Measurements from ENCODE around the gene ARHGAP12. TPM values are rescaled to one million over a fixed set of nuclear protein-coding genes. Genes with fewer than 3 reads are reported as not detected.
A peak's percentile ranks its signal among the peaks of the same experiment; 100 is the strongest.

The ARHGAP12 gene
- total RNA-seq, 2 donors from 2014 or later, result 22.6 to 28.2 TPM

- Mint-ChIP-seq H3K27ac (peak overlapping the region; percentile 83), H3K36me3 (ENCODE audit: low read depth) (no peaks in the 10 kb centered on the region), H3K27me3 (no peaks in the 10 kb centered on the region), H3K4me3 (peak overlapping the region; percentile 93), H3K4me1 (peaks cover 45% of the 10 kb centered on the region)
- ATAC-seq (no peak), DNase-seq (no peak)
- H3K9me3 ChIP-seq (ENCODE audit: control insufficient read depth, low read length, poor library complexity, severe bottlenecking), result no peaks in the 10 kb centered on the region
Observed at GRCh38 chr10:31926765-31927564, 1.7 kb downstream of the ARHGAP12 start.

GRCh38 chr10:31926160-31926559 is 2.5 kb downstream of the ARHGAP12 start:
- ATAC-seq, result no peak

GRCh38 chr10:31924833-31925232 is 3.8 kb downstream of the ARHGAP12 start:
- Mint-ChIP-seq H3K27ac (no peak overlapping the region), H3K27me3 (no peaks in the 10 kb centered on the region), H3K36me3 (ENCODE audit: low read depth) (no peaks in the 10 kb centered on the region), H3K4me3 (no peak overlapping the region), H3K4me1 (peaks cover 46% of the 10 kb centered on the region)
- H3K9me3 ChIP-seq (ENCODE audit: control insufficient read depth, low read length, poor library complexity, severe bottlenecking), result no peaks in the 10 kb centered on the region
- DNase-seq (no peak), ATAC-seq (no peak)

More at GRCh38 chr10:31926160-31926559, 2.5 kb downstream of the ARHGAP12 start:
- Mint-ChIP-seq H3K27ac (no peak overlapping the region), H3K4me3 (no peak overlapping the region), H3K36me3 (ENCODE audit: low read depth) (no peaks in the 10 kb centered on the region), H3K27me3 (no peaks in the 10 kb centered on the region), H3K4me1 (peaks cover 50% of the 10 kb centered on the region)
- DNase-seq, result no peak
- no peaks in the 10 kb centered on the region for H3K9me3 ChIP-seq (ENCODE audit: control insufficient read depth, low read length, poor library complexity, severe bottlenecking)

GRCh38 chr10:31923389-31923788 is 5.2 kb downstream of the ARHGAP12 start:
- ATAC-seq, result no peak
- Mint-ChIP-seq H3K4me3 (no peak overlapping the region), H3K4me1 (peaks cover 46% of the 10 kb centered on the region), H3K27me3 (no peaks in the 10 kb centered on the region), H3K36me3 (ENCODE audit: low read depth) (no peaks in the 10 kb centered on the region), H3K27ac (no peak overlapping the region)
- H3K9me3 ChIP-seq (ENCODE audit: control insufficient read depth, low read length, poor library complexity, severe bottlenecking), result no peaks in the 10 kb centered on the region
- DNase-seq, result no peak

GRCh38 chr10:31921031-31921430 is 7.6 kb downstream of the ARHGAP12 start:
- Mint-ChIP-seq H3K4me3 (peak overlapping the region; percentile 88), H3K27ac (peak overlapping the region; percentile 89), H3K4me1 (peaks cover 39% of the 10 kb centered on the region), H3K36me3 (ENCODE audit: low read depth) (no peaks in the 10 kb centered on the region), H3K27me3 (no peaks in the 10 kb centered on the region)
- ATAC-seq (peak; percentile 52), DNase-seq (no peak)
- H3K9me3 ChIP-seq (ENCODE audit: control insufficient read depth, low read length, poor library complexity, severe bottlenecking), result no peaks in the 10 kb centered on the region

- Mint-ChIP-seq H3K36me3 (ENCODE audit: low read depth) (no peaks in the 10 kb centered on the region), H3K4me3 (peak overlapping the region; percentile 88), H3K4me1 (peaks cover 39% of the 10 kb centered on the region), H3K27ac (peak overlapping the region; percentile 89), H3K27me3 (no peaks in the 10 kb centered on the region)
- no peaks in the 10 kb centered on the region for H3K9me3 ChIP-seq (ENCODE audit: control insufficient read depth, low read length, poor library complexity, severe bottlenecking)
- no peak for DNase-seq
- ATAC-seq, result no peak
Observed at GRCh38 chr10:31920538-31920937, 8.1 kb downstream of the ARHGAP12 start.

- H3K4me1 Mint-ChIP-seq, result peaks cover 31% of the 10 kb centered on the region
- H3K9me3 ChIP-seq (ENCODE audit: control insufficient read depth, low read length, poor library complexity, severe bottlenecking), result no peaks in the 10 kb centered on the region
- no peaks in the 10 kb centered on the region for H3K27me3 Mint-ChIP-seq
- peaks cover 3% of the 10 kb centered on the region for H3K36me3 Mint-ChIP-seq (ENCODE audit: low read depth)
- DNase-seq, result no peak
- no peak for ATAC-seq
- peak overlapping the region; percentile 52 for H3K4me3 Mint-ChIP-seq
- no peak overlapping the region for H3K27ac Mint-ChIP-seq
Observed at GRCh38 chr10:31918671-31919409, 9.8 kb downstream of the ARHGAP12 start.

- ATAC-seq, result no peak
- no peak for DNase-seq
- H3K27ac Mint-ChIP-seq, result no peak overlapping the region
- no peaks in the 10 kb centered on the region for H3K27me3 Mint-ChIP-seq
- peaks cover 39% of the 10 kb centered on the region for H3K4me1 Mint-ChIP-seq
- H3K9me3 ChIP-seq (ENCODE audit: control insufficient read depth, low read length, poor library complexity, severe bottlenecking), result no peaks in the 10 kb centered on the region
- no peak overlapping the region for H3K4me3 Mint-ChIP-seq
- peaks cover 8% of the 10 kb centered on the region for H3K36me3 Mint-ChIP-seq (ENCODE audit: low read depth)
Observed at GRCh38 chr10:31914370-31914769, 14.3 kb downstream of the ARHGAP12 start.

- peaks cover 9% of the 10 kb centered on the region for H3K36me3 Mint-ChIP-seq (ENCODE audit: low read depth)
- H3K27ac Mint-ChIP-seq, result peak overlapping the region; percentile 16
- H3K27me3 Mint-ChIP-seq, result no peaks in the 10 kb centered on the region
- H3K4me3 Mint-ChIP-seq, result peak overlapping the region; percentile 76
- no peak for ATAC-seq
- H3K9me3 ChIP-seq (ENCODE audit: control insufficient read depth, low read length, poor library complexity, severe bottlenecking), result no peaks in the 10 kb centered on the region
- no peak for DNase-seq
- H3K4me1 Mint-ChIP-seq, result peaks cover 35% of the 10 kb centered on the region
Observed at GRCh38 chr10:31912898-31913850, 15.5 kb downstream of the ARHGAP12 start.

GRCh38 chr10:31912289-31912688 is 16.3 kb downstream of the ARHGAP12 start:
- DNase-seq (no peak), ATAC-seq (no peak)
- H3K9me3 ChIP-seq (ENCODE audit: control insufficient read depth, low read length, poor library complexity, severe bottlenecking), result no peaks in the 10 kb centered on the region
- Mint-ChIP-seq H3K4me1 (peaks cover 32% of the 10 kb centered on the region), H3K36me3 (ENCODE audit: low read depth) (peaks cover 9% of the 10 kb centered on the region), H3K27me3 (no peaks in the 10 kb centered on the region), H3K27ac (no peak overlapping the region), H3K4me3 (peak overlapping the region; percentile 4)

GRCh38 chr10:31910016-31910415 is 18.6 kb downstream of the ARHGAP12 start:
- peaks cover 38% of the 10 kb centered on the region for H3K4me1 Mint-ChIP-seq
- no peaks in the 10 kb centered on the region for H3K27me3 Mint-ChIP-seq
- no peak overlapping the region for H3K4me3 Mint-ChIP-seq
- H3K36me3 Mint-ChIP-seq (ENCODE audit: low read depth), result peaks cover 18% of the 10 kb centered on the region
- H3K27ac Mint-ChIP-seq, result no peak overlapping the region
- H3K9me3 ChIP-seq (ENCODE audit: control insufficient read depth, low read length, poor library complexity, severe bottlenecking), result no peaks in the 10 kb centered on the region
- no peak for ATAC-seq
- DNase-seq, result no peak

- no peaks in the 10 kb centered on the region for H3K9me3 ChIP-seq (ENCODE audit: control insufficient read depth, low read length, poor library complexity, severe bottlenecking)
- ATAC-seq (no peak), DNase-seq (no peak)
- H3K27ac Mint-ChIP-seq, result no peak overlapping the region
- H3K4me1 Mint-ChIP-seq, result peaks cover 30% of the 10 kb centered on the region
- H3K27me3 Mint-ChIP-seq, result no peaks in the 10 kb centered on the region
- peaks cover 15% of the 10 kb centered on the region for H3K36me3 Mint-ChIP-seq (ENCODE audit: low read depth)
- H3K4me3 Mint-ChIP-seq, result no peak overlapping the region
Observed at GRCh38 chr10:31908157-31908556, 20.5 kb downstream of the ARHGAP12 start.

- no peaks in the 10 kb centered on the region for H3K27me3 Mint-ChIP-seq
- H3K27ac Mint-ChIP-seq, result peak overlapping the region; percentile 39
Observed at GRCh38 chr10:31906039-31906438, 22.6 kb downstream of the ARHGAP12 start.

More at GRCh38 chr10:31906039-31906438, 22.6 kb downstream of the ARHGAP12 start:
- DNase-seq (no peak), ATAC-seq (no peak)
- H3K36me3 Mint-ChIP-seq (ENCODE audit: low read depth), result peaks cover 12% of the 10 kb centered on the region
- peaks cover 15% of the 10 kb centered on the region for H3K4me1 Mint-ChIP-seq
- no peaks in the 10 kb centered on the region for H3K9me3 ChIP-seq (ENCODE audit: control insufficient read depth, low read length, poor library complexity, severe bottlenecking)
- H3K4me3 Mint-ChIP-seq, result no peak overlapping the region
